Endothelial cell (in vitro differentiated cells): ENCODE measurements around the gene KLHL22. TPM values are rescaled to one million over a fixed set of nuclear protein-coding genes. Genes with fewer than 3 reads are reported as not detected.
"Not testable (repeated sequence)": the region's sequence is repeated elsewhere in the genome, so short reads cannot be mapped to it uniquely, and the experiment has no call there.

Experiments used
- DNase-seq: peaks from one replicate; pipeline ENCODE4 v3.0.0; 2021; ENCODE audit warnings: low spot score
- H3K27ac Mint-ChIP-seq: one replicate; pipeline ENCODE4 v1.8.0; 2021; ENCODE audit warnings: mixed read lengths, inconsistent platforms; ENCODE audit not compliant: unreplicated experiment
- H3K27me3 Mint-ChIP-seq: one replicate; pipeline ENCODE4 v1.8.0; 2021; ENCODE audit warnings: mild to moderate bottlenecking, moderate library complexity, mixed read lengths, inconsistent platforms; ENCODE audit not compliant: unreplicated experiment
- H3K36me3 Mint-ChIP-seq: one replicate; pipeline ENCODE4 v1.8.0; 2021; ENCODE audit warnings: mild to moderate bottlenecking, low read depth, mixed read lengths, inconsistent platforms; ENCODE audit not compliant: unreplicated experiment
- H3K4me1 Mint-ChIP-seq: one replicate; pipeline ENCODE4 v1.8.0; 2021; ENCODE audit warnings: mild to moderate bottlenecking, mixed read lengths, inconsistent platforms; ENCODE audit not compliant: unreplicated experiment
- H3K4me3 Mint-ChIP-seq: one replicate; pipeline ENCODE4 v1.8.0; 2021; ENCODE audit warnings: mild to moderate bottlenecking, mixed read lengths, inconsistent platforms; ENCODE audit not compliant: unreplicated experiment
- H3K9me3 Mint-ChIP-seq: one replicate; pipeline ENCODE4 v1.8.0; 2021; ENCODE audit warnings: mixed read lengths, inconsistent platforms; ENCODE audit not compliant: unreplicated experiment
- total RNA-seq: library from RNA; stranded (reverse); fragmentation: NEBNext Ultra II Directional; extraction: Animal tissue kit (Norgen Biotek cat#: 25700); gene quantifications from one replicate; pipeline ENCODE4 v1.2.1, GENCODE V29; 2021; ENCODE audit not compliant: unreplicated experiment
- TF ChIP-seq, protein P1 (sequence below): fragments of 200-600 bp; sonication (generic); IDR thresholded peaks from one replicate; pipeline ENCODE4 v1.5.0; 2021; ENCODE audit warnings: antibody characterized with exemption; ENCODE audit not compliant: unreplicated experiment

The KLHL22 gene
- total RNA-seq, 1 donor from 2014 or later: 19.4 TPM

DNA sequence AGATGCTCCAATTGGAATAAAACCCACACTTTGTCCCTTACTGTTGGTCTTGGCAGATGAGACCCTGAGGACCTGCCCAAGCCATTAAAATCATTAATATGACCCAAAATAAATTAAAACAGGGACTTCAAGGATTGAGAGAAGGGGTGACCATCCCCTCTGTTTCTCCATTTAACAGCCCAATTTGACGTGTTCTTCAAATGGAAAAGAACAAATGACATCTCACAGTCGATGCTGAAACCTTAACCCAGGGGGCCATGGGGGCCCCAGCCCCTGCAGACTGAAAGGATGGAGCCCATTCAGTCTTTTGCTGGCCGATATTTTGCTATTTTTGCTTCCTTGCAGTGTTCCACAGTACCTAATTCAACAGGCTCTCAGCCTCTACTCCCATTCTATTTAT is 81.1 kb downstream of the KLHL22 start:
- H3K36me3 Mint-ChIP-seq: no peaks in the 10 kb centered on the region
- no peak for DNase-seq
- H3K27ac Mint-ChIP-seq: no peak overlapping the region
- H3K9me3 Mint-ChIP-seq: no peaks in the 10 kb centered on the region
- peaks cover 5% of the 10 kb centered on the region for H3K27me3 Mint-ChIP-seq
- no peak overlapping the region for H3K4me3 Mint-ChIP-seq
- no peaks in the 10 kb centered on the region for H3K4me1 Mint-ChIP-seq
- TF ChIP-seq, protein P1, sequence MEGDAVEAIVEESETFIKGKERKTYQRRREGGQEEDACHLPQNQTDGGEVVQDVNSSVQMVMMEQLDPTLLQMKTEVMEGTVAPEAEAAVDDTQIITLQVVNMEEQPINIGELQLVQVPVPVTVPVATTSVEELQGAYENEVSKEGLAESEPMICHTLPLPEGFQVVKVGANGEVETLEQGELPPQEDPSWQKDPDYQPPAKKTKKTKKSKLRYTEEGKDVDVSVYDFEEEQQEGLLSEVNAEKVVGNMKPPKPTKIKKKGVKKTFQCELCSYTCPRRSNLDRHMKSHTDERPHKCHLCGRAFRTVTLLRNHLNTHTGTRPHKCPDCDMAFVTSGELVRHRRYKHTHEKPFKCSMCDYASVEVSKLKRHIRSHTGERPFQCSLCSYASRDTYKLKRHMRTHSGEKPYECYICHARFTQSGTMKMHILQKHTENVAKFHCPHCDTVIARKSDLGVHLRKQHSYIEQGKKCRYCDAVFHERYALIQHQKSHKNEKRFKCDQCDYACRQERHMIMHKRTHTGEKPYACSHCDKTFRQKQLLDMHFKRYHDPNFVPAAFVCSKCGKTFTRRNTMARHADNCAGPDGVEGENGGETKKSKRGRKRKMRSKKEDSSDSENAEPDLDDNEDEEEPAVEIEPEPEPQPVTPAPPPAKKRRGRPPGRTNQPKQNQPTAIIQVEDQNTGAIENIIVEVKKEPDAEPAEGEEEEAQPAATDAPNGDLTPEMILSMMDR: no peak

DNA sequence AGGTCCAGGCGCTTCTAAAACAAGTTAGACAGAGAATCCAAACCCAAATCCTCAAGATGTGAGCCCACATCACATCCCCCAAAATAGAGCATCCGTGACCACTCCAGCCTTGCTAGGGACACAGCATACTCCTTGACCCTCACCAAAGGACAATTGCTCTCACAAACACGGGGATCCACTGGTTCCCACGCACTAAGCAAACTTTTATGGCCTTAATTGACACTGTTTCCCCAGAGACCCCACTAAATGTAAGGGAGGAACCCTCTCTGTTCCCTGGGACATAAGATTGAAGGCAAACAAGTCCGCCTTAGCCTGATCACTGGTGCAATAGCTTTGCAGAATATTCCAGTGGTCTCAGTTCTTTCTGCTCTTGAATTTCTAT is 81.5 kb downstream of the KLHL22 start:
- H3K36me3 Mint-ChIP-seq: no peaks in the 10 kb centered on the region
- TF ChIP-seq, protein P1: no peak
- H3K27me3 Mint-ChIP-seq: peaks cover 4% of the 10 kb centered on the region
- H3K4me3 Mint-ChIP-seq: no peak overlapping the region
- no peak for DNase-seq
- H3K9me3 Mint-ChIP-seq: no peaks in the 10 kb centered on the region
- H3K27ac Mint-ChIP-seq: no peak overlapping the region
- H3K4me1 Mint-ChIP-seq: no peaks in the 10 kb centered on the region

GRCh38 chr22:20413217-20414058 is 82.2 kb downstream of the KLHL22 start:
- no peak overlapping the region for H3K4me3 Mint-ChIP-seq
- H3K36me3 Mint-ChIP-seq: no peaks in the 10 kb centered on the region
- no peak for DNase-seq
- TF ChIP-seq, protein P1: no peak
- H3K27me3 Mint-ChIP-seq: peaks cover 1% of the 10 kb centered on the region
- no peaks in the 10 kb centered on the region for H3K9me3 Mint-ChIP-seq
- no peak overlapping the region for H3K27ac Mint-ChIP-seq
- H3K4me1 Mint-ChIP-seq: no peaks in the 10 kb centered on the region

DNA sequence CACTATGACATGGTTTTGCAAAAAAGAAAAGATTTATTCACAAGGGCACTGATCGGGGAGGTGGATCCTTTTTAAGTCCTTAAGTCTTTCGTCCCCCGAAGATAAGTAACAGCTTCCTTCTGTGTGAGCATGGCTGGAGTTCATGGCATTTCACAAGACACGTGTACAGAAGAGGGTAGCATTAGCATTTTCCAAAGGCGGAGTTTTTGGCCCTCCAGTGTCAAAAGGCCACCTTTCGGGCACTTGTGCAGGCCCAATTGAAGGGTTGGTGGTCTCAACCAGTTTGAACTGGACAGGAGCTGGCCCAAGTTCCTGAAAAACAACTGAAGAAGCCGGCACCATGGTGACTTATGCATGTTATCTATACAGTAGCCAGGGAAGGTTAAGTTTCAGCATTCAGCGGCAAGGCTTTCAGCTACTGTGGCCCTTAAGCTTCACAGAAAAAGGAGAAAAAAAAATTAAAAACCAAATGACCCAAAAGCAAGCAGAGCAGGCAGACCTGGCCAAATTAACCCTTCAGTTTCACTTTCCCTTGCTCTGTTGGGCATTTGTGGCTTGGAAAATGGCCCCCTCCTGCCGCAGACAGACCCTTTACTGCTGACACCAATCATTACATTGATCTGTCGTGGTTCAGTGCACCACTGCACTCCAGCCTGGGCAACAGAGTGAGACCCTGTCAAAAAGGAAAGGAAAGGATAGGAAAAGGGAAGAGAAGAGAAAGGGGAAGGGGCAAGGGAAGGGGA is 83.0 kb downstream of the KLHL22 start:
- no peak for DNase-seq
- peaks cover 1% of the 10 kb centered on the region for H3K27me3 Mint-ChIP-seq
- no peak overlapping the region for H3K27ac Mint-ChIP-seq
- TF ChIP-seq, protein P1: no peak
- no peak overlapping the region for H3K4me3 Mint-ChIP-seq
- no peaks in the 10 kb centered on the region for H3K4me1 Mint-ChIP-seq
- no peaks in the 10 kb centered on the region for H3K9me3 Mint-ChIP-seq
- H3K36me3 Mint-ChIP-seq: no peaks in the 10 kb centered on the region

DNA sequence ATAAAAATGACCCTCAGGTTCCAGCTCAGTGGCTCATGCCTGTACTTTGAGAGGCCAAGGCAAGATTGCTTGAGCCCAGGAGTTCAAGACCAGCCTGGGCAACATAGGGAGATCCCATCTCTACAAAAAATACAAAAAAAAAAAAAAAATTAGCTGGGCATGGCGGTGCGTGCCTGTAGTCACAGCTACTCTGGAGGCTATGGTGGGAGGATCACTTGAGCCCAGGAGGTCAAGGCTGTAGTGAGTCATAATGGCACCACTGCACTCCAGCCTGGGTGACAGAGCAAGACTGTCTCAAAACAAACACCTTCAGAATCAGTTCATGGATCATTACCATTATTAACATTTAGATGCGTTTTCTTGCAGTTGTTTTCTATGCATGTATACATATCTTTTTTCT is 86.2 kb downstream of the KLHL22 start:
- not testable (repeated sequence) for H3K27me3 Mint-ChIP-seq, H3K4me3 Mint-ChIP-seq, DNase-seq, H3K27ac Mint-ChIP-seq, H3K9me3 Mint-ChIP-seq, H3K4me1 Mint-ChIP-seq
- H3K36me3 Mint-ChIP-seq: peaks cover 12% of the 10 kb centered on the region
